ENCODE data around the gene MSANTD1.

The MSANTD1 gene

DNA sequence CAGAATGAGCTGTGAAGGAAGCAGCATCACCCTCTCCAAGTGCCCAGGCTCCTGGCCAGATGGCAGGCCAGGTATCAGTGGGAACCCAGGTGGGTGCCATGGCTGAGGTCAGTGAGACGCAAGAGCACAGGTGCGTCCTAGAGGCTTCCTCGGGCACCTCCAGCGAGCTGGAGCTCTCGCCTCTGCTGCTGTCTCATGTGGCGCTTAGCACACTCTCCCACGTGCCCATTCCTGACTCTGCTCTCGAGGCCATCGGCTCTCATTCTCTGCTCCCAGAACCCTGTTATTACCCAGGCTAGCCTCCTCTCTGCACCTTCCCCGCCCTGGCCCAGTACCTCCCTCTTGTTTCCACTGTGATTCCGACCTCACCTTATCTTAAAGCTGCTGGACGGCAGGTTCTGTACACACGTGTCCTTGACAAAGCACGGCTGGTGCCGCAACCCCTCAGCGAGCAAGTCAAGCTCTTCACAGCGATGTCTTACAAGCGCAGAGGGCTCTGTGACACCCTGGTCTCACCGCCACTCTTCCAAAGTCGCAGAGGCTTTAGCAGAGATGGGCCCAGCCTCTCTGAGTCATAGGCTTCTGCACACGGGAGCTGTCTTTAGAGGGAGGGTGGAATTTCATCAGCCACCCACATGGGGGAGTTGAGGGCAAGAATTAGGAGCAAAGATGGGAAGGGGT is 15.4 kb upstream of the MSANTD1 start:
- ATAC-seq (no peak), DNase-seq (no peak)

DNA sequence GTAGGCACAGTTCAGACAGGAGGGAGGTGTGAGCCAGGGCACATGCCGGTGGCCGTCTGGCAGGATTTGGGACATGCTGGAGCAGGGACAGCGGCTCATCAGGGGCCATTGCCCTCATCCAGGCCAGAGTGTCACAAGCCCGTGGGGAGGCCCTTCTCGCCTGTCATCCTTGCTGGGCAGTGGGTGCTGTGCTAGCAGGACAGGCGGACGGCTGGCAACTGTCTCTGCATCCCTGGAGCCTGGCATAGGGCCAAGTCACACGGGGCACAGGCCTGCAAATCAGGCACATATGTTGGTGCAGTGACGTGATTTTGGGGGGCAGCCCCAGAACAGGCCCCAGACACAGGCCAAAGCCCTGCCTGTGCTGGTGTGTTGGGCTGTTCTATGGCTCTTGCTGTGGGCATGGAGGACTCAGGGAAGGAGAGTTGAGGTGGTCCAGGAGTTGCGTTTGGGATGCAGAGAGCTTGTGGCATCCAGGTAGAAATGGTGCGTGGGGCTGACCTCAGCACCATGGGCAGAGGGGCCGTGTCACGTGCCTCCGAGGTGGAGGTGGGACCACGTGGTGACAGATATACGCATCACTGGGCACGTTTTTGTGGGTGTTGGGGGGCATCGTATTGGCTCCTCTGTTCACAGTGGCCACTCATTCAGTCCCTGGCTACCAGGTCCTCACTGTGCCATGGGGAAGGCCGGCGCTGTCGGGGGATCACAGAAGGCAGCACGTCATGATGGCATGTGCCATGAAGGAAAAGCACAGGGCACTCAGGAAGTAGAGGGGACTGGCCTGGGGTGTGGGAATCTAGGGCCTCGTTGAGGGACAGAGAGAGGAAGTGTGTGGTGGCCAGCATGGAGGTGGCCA is 14.6 kb upstream of the MSANTD1 start:
- no peak for DNase-seq
- no peak for ATAC-seq

DNA sequence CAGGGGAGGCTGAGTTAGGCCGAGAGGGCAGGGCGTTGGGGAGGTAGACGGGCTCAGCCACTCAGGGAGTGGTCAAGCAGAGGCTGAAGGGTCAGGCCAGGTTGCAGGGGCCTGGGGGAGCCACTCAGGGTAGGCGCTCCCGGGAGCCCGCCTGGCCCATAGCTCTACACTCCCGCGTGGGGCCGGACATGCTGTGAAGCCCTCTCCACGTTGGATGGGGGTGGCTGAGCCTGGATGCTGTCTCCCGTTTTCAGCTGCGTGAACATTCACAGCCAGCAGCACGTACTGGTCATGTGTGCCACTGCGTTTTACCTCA is 14.0 kb upstream of the MSANTD1 start:
- ATAC-seq: no peak
- no peak for DNase-seq

DNA sequence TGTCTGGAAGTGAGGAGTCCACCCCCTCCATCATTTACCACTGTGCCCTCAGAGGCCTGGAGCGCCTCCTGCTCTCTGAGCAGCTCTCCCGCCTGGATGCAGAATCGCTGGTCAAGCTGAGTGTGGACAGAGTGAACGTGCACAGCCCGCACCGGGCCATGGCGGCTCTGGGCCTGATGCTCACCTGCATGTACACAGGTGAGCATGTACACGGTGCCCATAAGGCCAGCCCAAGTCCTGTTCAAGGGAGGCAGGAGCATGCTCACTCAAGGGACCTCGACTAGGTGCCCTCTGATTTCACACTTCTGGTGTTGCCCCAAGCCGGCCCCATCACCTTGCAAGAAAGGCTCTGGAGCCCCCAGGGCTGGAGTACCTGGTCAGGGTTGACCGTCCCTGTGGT is 13.4 kb upstream of the MSANTD1 start:
- no peak for ATAC-seq
- DNase-seq: no peak

DNA sequence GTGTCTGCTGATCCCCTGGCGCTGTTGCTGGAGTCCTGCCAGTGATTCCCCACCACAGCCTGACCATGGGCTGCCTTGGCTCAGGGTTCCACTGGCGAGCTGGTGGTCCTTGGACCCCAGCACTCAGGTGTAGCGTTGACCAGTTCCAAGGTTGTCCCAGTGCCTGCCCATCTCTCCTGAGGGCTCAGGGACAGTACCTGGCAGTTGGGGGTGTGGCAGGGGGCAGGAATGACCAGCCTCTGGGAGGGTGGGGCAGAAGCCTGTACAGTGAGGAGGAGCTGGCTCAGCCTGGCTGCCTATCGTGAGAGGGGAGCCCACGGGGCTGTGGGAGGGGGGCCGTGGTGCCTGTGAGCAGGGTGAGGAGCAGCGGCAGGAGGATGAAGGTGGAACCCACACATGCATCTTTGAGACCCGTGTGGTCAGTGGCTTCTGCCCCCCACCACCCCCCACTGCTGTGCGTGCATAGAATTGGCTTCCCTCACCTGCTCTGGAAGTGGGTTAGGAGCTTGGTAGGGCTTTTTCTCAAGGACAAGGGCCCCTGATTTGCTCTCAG is 12.6 kb upstream of the MSANTD1 start:
- ATAC-seq: no peak
- DNase-seq: no peak

DNA sequence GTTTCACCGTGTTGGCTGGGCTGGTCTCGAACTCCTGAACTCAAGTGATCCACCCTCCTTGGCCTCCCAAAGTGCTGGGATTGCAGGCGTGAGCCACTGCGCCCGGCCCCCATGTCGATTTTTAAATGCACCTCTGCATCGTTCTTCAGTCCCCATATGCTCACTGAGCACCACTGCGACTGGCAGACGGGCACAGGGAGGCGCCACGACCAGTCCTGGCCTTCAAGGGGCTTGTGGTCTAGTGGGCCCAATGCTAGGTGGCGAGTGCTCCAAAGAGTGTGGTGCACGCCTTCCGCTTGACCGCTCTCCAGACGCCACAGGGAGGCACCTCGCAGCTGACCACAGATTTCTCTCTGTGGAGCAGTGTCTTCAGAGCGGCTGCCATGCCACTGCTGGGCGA is 11.7 kb upstream of the MSANTD1 start:
- DNase-seq (no peak), ATAC-seq (no peak)

DNA sequence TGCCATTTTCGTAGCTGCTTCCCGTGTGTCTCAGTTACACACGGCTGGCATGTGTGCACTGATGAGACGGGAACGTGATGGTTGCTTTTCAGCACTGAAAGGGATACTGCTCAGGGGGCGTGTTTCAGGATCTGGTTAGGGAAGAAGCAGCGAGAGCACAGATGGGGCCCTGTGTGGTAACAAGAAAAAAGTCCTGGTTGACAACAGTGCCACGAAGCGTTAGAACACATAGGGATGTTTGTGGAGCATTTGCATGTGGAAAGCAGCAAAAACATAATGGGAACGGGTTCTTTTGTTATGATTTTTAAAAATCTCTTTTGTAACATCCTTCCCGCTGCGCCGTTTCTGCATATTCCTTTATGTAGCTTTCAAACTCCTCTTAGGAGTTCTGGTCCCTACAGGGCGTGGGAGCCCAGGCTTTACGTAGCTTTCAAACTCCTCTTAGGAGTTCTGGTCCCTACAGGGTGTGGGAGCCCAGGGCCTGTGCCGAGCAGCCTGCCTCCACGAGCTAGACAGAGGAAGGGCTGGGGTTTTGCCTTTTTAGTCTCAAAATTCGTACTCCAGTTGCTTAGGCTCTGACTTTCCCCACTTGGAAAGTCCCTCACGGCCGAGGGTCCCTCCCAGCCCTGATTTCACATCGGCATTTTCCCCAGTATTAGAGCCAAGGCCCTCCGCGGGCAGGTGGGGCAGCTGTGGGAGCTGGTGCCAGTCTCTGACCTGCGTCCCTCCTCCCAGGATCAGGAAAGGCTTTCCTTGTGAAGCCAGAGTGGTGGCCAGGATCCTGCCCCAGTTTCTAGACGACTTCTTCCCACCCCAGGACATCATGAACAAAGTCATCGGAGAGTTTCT is 11.0 kb upstream of the MSANTD1 start:
- no peak for ATAC-seq
- DNase-seq: no peak

DNA sequence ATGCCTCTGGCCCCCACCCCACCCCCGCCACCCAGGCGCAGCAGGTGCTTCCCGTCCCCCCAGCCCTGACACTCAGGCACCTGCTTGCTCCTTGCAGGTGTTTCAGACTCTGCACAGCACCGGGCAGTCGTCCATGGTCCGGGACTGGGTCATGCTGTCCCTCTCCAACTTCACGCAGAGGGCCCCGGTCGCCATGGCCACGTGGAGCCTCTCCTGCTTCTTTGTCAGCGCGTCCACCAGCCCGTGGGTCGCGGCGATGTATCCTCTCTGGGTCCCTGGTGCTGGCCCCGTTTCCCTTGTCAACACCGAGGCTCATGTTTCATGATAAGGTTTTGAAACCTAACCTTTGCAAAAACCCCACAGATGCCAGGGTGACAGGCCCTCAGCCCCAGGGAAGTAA is 10.2 kb upstream of the MSANTD1 start:
- no peak for ATAC-seq

DNA sequence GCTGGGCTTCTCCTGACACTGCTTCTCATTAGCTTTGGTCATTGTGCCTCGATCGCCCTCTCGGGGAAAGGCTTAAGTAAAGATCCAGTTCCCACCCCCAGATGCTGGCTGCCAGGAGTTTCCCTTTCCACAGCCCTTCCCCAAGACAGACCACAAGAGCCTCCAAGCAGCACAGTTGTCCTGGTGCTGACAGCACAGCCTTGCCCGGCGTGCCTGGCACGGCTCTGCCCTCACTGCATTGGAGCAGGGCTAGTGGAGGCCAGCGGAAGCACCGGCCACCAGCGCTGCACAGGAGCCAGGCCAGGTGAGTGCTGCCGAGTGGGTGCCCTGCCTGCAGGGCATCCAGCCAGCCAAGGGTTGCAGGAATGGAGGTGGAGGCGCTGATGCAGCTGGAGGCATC is 9.7 kb upstream of the MSANTD1 start:
- DNase-seq (no peak), ATAC-seq (no peak)

More for the DNA sequence above, 10.2 kb upstream of the MSANTD1 start:
- no peak for DNase-seq

DNA sequence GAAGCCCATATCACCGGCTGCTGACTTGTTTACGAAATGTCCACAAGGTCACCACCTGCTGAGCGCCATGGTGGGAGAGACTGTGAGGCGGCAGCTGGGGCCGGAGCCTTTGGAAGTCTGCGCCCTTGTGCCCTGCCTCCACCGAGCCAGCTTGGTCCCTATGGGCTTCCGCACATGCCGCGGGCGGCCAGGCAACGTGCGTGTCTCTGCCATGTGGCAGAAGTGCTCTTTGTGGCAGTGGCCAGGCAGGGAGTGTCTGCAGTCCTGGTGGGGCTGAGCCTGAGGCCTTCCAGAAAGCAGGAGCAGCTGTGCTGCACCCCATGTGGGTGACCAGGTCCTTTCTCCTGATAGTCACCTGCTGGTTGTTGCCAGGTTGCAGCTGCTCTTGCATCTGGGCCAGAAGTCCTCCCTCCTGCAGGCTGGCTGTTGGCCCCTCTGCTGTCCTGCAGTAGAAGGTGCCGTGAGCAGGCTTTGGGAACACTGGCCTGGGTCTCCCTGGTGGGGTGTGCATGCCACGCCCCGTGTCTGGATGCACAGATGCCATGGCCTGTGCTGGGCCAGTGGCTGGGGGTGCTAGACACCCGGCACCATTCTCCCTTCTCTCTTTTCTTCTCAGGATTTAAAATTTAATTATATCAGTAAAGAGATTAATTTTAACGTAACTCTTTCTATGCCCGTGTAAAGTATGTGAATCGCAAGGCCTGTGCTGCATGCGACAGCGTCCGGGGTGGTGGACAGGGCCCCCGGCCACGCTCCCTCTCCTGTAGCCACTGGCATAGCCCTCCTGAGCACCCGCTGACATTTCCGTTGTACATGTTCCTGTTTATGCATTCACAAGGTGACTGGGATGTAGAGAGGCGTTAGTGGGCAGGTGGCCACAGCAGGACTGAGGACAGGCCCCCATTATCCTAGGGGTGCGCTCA is 8.7 kb upstream of the MSANTD1 start:
- ATAC-seq: no peak
- no peak for DNase-seq

DNA sequence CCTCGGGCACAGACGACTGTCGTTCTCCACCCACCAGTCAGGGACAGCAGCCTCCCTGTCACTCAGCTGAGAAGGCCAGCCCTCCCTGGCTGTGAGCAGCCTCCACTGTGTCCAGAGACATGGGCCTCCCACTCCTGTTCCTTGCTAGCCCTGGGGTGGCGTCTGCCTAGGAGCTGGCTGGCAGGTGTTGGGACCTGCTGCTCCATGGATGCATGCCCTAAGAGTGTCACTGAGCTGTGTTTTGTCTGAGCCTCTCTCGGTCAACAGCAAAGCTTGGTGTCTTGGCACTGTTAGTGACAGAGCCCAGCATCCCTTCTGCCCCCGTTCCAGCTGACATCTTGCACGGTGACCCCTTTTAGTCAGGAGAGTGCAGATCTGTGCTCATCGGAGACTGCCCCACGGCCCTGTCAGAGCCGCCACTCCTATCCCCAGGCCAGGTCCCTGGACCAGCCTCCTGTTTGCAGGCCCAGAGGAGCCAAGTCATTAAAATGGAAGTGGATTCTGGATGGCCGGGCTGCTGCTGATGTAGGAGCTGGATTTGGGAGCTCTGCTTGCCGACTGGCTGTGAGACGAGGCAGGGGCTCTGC is 7.9 kb upstream of the MSANTD1 start:
- no peak for ATAC-seq
- DNase-seq: no peak

DNA sequence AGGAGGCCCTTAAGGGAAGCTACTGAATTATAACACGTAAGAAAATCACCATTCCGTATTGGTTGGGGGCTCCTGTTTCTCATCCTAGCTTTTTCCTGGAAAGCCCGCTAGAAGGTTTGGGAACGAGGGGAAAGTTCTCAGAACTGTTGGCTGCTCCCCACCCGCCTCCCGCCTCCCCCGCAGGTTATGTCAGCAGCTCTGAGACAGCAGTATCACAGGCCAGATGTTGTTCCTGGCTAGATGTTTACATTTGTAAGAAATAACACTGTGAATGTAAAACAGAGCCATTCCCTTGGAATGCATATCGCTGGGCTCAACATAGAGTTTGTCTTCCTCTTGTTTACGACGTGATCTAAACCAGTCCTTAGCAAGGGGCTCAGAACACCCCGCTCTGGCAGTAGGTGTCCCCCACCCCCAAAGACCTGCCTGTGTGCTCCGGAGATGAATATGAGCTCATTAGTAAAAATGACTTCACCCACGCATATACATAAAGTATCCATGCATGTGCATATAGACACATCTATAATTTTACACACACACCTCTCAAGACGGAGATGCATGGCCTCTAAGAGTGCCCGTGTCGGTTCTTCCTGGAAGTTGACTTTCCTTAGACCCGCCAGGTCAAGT is 6.9 kb upstream of the MSANTD1 start:
- ATAC-seq (no peak), DNase-seq (no peak)

DNA sequence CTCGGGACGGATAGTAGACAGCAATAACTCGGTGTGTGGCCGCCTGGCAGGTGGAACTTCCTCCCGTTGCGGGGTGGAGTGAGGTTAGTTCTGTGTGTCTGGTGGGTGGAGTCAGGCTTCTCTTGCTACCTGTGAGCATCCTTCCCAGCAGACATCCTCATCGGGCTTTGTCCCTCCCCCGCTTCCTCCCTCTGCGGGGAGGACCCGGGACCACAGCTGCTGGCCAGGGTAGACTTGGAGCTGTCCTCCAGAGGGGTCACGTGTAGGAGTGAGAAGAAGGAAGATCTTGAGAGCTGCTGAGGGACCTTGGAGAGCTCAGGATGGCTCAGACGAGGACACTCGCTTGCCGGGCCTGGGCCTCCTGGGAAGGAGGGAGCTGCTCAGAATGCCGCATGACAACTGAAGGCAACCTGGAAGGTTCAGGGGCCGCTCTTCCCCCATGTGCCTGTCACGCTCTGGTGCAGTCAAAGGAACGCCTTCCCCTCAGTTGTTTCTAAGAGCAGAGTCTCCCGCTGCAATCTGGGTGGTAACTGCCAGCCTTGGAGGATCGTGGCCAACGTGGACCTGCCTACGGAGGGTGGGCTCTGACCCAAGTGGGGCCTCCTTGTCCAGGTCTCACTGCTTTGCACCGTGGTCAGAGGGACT is 5.7 kb upstream of the MSANTD1 start:
- peak; percentile 15 for ATAC-seq
- no peak for DNase-seq

DNA sequence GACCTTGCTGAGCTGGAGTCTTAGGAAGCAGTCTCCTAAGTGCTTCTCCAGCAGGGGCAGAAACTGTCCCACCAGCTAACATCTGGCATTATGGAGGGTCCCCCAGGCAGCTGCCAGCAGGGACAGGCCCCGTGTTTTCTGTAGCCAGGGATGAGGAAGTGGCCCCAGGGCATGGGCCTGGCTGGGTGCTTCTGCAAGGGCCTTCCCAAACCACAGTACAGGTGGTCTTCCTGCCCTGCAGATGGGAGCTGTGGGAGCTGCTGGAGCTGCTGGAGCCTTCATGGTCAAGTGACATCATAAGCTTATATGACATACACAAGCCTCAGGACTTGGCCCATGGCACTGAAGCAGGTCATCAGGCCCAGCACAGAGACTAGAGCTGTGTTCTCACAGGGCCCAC is 5.0 kb upstream of the MSANTD1 start:
- no peak for DNase-seq
- ATAC-seq: no peak

DNA sequence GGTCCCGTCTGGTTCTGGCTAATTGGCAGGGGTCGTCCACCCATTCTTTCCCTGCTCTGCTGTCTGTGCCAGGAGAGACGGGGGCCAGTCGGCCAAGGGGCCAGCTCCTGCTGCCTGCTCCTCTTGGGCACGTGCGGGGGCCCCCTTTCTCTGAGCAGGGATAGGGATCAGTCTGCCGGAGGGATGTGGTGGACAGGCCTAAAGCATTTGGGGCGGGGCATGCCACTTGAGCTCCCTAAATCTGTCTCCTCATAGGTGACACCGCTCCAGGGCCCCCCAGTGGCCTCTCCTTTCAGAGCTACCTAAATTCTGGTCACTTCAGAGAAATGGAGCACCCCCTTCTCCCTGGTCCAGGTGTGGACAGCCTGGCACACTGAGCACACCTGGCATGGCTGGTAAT is 4.2 kb upstream of the MSANTD1 start:
- ATAC-seq (no peak), DNase-seq (no peak)

DNA sequence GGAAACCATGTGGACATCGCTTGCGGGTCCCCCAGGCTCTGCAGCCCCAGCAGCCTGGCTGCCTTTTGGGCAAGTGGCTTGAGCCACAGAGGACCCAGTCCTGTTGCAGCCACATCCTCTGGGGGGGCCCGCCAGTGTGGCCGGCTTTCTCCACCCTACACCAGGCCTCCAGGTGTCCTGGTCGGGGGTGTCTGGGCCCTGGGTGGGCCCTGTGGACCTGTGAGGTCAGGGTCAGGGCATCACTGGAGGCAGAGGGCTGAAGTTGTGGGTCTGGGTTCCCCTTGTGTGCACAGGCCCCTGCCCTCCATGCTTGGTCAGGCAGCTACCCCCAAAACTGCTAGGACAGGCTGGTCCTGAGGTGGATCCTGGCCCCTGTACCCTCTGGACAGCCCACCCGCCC is 3.3 kb upstream of the MSANTD1 start:
- ATAC-seq: no peak
- no peak for DNase-seq

DNA sequence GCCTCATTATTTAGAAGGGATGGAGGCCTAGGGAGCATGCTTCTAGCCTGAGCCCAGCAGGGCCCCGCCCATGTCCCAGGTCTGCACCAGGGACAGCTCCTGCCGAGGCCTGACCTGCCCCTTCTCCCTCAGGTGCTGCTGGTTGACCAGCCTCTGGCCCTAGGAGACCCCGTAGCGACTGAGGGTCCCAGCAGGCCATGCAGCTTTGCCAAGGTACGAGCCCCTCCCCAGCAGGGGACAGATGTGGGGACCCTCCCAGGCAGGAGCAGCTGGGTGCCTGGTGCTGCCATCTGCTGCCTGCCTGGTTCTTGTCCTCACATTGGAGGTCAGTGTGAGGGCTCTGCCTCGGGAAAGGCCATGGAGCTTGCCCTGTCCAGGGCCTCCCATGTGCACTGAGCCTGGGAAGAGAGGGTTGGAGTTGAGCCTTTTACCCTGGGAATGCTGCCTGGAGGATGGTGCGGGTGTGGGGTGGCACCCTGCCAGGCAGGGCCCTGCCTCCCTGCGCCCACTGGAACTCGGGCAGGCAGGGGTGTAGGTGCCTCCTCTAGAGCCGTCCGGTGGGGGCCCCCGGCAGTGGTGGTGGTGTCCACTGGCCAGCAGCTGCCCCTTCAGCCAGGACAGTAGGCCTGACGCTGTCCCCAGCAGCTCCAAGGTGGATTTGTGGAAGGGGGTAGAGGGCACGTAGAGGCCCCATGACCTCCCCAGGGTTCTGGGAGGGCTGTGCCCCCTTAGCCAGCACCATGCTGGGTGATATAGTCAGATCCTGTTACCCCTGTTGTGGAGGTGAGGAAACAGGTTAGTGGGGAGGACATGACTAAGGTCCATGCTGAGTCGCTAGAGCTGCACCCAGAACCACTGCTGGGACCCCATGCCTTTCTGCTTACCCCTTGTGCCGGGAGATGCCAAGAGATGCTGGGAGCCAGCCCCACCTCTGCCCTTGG is 2.2 kb upstream of the MSANTD1 start:
- no peak for DNase-seq
- ATAC-seq: no peak

DNA sequence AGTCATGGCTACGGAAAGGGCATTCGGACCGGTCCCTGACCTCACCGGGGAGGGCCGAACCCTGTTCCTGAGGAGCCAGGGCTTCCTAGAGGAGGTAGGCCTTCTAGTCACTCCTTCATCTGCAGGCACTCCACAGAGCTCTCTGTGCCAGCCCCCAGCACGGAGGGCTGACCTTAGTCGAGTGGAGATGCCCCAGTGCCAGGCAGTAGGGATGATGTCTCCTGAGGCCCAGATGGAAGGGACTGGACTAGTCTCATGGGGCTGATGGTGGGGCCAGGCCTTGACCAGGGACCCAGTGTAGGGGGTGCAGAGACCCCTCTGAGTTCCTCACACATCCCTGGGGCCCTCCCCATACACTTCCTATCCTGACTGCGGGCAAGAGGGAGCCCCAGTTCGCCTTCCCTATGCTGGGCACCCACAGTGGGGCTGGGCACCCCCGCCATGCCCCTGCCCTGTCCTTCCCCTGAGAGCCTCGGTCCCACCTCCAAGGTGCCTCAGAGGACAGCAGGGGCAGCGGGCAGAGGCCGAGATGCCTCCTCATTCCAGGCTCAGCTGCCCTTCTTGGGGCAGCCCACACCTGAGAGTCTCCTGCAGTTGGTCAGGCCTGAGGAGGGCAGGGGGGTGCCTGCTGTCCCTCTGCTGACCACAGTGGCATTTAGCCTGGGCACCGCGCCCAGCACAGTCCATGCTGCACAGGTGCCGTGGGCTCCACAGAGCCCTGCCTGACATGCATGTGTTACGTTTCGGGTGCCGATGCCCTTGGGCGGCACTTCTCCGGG is 1.4 kb upstream of the MSANTD1 start:
- no peak for ATAC-seq
- DNase-seq: no peak

DNA sequence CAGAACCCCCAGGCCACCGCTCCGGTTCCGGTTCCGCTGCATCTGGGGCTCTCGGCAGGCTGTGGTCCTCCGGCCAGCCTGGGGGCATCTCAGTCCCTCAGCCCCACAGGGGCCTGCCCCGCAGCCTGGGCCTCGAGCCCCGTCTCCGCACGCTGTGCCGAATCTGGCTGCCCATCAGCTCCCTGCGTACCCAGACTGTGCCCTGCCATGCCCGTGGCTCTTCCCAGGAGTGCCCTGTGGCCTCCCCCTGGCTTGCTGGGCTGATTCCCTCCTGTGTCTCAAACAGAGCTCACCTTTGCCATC is 830 bp upstream of the MSANTD1 start:
- DNase-seq: no peak
- no peak for ATAC-seq
